ENCODE results near the gene ACOX3. TPM values are rescaled to one million over a fixed set of nuclear protein-coding genes. Genes with fewer than 3 reads are reported as not detected.
"Not testable (repeated sequence)": the region's sequence is repeated elsewhere in the genome, so short reads cannot be mapped to it uniquely, and the experiment has no call there.

ACOX3 gene
- total RNA-seq, 1 donor from 2014 or later: 12.2 TPM

DNA sequence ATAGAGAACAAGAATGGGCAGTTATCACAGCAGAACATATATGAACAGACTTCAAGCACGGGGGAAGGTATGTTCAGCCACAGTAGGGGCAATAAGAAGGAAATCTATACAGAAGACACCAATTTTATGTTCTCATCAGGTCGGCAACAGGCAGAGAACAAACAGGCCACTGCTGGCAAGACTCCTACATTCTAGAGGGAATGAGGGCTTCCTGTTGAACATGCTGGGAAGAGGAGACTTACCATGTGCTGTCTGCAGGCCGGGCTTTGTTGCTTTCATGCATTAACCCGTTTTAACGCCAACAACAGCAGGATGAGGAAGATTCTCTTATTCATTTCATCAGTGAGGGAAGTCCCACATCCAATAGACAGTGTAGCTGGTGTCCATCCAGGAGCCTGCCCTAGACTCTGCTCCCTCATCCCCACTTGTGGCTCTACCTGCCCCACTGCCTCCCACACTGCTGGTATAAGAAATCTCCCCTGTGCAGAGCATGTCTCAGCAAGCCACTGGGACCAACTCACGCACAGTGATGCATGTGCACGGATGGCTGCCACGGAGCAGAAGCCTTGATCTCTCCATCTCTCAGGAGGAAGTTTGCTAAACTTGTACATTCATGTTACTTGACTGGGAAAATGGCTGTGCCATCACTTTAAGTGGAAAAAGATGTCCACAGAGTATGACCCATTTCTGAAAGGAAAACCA is 84.5 kb downstream of the ACOX3 start:
- intact Hi-C loops (cut with micrococcal nuclease): no loop called here

DNA sequence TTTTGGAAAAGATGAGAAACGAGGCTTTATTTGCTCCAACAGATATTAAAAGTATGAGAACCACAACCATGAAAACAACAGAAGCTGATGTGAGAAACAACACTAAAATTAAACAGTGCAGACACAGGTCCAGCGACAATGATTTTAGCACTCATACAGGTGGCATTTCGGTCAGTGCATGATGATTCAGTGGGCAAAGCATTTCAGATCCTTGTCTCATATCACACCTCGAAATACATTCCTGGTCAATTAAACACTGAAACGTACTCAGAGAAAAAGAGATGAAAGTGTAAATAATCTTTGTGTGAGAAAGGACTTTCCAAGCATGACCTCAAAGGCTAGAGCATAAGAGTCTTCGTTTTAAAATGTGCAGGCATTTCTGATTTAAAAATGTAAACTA is 85.2 kb downstream of the ACOX3 start:
- intact Hi-C loops (cut with micrococcal nuclease): no loop called here

DNA sequence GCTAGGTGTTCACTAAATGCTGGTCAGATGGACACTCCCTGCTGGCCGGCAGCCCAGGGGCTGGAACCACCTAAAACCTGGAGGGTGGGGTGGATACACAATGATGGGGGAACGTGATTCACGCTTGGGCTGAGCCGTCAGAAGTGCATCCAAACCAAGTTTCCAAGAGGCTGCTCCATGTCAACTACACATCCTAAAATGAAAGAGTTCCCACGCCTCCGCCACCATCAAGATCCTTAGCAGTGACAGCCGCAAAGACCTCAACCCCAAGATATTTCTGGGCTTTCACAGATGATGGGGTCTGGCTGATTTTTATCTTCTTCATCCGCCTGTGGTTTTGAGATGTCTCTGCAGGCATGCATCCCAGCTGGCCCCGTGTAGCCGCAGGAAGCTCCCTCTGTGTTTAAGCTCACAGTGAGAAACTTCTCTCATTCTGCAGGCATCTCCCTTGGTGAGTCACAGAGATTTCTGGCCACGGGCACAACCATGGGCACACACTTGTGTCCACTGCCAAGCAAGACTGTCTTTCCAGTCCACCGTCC is 86.5 kb downstream of the ACOX3 start:
- intact Hi-C loops (cut with micrococcal nuclease): no loop called here

DNA sequence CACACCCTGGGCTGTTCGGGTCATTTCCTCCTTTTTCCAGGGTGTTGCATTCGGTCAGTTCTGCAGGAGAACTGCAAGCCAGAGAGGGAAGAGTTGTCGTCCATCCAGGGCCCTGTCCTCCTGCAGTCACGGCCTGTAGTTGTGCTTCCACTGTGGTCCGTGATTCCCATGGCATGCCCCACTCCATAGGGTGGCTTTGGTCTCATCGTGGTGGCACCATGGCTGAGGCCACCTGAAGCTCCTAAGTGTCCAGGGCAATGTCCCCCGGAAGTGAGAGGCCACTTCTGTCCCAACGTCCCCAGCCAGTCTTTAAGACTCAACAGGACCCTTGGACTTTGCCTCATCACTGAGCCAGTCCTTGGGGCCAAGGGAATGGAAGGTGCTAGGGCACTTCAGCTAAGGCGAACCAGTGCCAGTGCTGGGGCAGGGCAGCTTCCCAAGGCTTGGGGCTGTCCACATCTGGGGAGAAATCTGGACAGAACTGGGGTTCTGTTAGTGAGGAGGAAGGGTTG is 87.3 kb downstream of the ACOX3 start:
- intact Hi-C loops (cut with micrococcal nuclease): no loop called here

DNA sequence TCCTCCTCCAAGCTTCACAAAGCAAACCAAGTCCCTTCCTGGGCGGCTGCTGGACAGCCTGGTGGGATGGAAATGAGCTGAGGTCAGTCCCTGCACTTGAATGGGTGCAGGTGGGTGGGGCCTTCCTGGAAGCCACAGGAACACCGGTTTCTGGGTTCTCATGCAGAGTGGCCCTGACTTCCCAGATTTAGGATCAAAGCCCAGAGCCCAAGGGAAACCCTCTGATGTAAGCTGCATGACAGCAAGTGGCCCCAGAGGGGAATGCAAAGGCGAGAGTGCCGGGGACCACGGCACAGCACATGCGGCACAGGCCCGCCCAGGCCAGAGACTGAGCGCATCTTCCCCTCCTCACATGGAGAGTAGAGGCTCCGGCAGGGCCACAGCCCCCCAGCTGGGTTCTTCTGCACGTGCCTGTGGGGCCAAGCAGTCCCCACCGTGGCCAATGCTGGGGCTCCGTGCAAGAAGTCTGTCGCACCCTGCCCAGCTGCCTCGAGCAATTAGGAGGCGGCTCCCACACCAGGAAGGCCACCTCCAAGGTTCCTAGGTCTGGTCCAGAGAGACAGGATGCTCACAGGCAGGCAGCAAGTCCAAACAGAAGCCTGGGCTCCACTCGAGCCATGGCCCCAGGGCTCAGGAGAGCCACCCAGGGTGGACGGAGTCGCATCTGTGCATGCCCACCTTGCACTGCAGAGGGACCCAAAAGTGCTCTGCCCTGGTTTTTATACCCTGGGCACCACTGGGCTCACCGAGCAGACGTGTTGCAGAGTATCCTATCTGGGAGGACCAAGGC is 88.0 kb downstream of the ACOX3 start:
- intact Hi-C loops (cut with micrococcal nuclease): no loop called here

DNA sequence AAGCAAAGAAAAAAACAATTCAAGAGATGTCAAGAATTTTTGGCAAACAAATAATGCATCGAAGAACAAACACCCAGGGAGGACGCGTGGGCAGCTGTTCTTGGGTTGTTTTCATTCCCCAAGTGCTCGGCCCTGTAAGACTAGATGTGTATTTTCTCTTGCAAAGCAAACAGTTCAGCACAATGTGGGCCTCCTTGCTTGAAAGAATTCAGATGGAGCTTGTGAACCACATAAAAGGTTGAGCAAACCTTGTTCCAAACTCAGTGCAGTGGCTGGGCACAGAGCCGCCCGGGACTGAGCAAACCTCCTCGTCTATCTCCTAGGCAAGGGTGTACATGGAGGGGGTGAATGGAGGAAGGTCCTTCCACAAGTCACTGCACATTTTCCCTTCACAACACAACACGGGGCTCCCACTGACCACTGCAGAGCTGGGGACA is 88.6 kb downstream of the ACOX3 start:
- intact Hi-C loops (cut with micrococcal nuclease): no loop called here

DNA sequence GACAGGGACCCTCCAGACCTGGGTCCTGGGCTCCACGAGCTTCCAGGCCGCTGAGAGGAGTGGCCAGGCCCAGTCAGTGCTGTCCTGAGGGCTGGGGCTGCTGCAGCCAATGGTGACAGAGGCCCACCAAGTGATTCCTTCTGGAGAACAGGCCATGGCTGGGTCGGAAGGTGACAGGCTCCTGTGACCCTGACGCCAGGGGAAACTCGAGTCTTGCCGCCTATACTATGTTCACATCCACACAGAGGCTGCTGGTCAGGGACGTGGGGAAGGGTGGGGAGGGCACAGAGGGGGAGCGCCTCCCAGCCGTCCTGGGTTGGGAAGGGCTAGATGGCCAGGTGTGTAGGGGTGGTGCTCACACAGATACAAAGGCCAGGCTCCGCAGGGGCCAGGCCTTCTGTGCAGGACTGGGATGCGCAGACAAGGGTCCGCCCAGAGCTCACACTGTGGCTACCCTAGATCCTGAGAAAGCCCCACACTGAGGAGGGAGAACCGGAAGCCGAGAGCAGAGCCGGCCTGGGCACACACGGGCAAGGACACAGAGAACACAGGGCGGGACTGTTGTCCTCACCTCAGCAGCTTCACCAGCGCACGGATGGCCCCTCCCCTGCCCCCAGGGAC is 89.6 kb downstream of the ACOX3 start:
- intact Hi-C loops (cut with micrococcal nuclease): no loop called here

DNA sequence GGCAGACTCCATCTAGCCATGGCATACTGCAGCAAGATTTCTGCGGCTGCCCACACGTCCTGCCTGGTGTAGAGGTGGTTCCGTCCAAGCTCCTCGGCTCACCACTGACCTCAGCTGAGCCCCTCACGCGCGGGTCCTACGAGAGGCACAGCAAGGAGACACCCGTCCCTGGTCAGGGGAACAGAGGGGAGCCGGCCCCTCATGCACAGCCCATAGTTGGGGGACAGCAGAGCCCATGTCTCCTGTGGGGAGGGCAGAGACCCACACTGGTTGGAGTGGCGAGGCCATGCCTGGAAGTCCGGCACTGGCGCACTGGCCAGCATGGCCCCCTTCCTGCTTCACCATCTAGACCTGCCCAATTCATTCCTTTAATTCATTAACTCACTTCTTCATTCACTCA is 90.2 kb downstream of the ACOX3 start:
- intact Hi-C loops (cut with micrococcal nuclease): no loop called here

DNA sequence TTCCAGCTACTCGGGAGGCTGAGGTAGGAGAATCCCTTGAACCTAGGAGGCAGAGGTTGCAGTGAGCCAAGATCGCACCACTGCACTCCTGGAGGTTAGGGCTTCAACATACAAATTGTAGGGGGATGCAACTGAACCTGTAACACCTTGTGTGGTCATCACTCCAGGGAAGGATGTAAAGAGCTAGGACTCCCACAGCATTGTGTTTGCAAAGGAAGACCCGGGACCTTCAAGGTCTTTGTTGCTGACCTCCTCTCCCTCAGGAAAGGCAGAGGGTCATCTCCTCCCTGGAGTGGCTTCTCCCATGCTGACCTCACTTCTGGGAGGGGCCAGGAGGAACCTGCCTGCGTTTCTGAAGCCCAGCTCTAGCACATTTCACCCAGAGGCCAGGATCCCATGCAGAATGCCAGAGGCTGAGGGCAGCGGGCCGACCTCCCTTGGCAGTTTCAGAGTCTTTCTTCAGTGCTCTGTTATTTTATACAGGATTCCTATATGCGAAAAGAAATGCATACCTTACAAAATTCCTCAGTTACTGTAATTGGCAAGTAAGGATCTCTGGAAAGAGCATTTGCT is 90.8 kb downstream of the ACOX3 start:
- intact Hi-C loops (cut with micrococcal nuclease): no loop called here

DNA sequence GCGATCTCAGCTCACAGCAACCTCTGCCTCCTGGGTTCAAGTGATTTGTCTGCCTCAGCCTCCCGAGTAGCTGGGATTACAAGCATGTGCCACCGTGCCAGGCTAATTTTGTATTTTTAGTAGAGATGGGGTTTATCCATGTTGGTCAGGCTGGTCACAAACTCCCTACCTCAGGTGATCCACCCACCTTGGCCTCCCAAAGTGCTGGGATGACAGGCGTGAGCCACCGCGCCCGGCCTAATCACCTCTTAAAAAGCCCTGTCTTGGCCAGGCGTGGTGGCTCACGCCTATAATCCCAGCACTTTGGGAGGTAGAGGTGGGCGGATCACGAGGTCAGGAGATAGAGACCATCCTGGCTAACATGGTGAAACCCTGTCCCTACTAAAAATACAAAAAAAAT is 91.3 kb downstream of the ACOX3 start:
- intact Hi-C loops (cut with micrococcal nuclease): not testable (repeated sequence)

DNA sequence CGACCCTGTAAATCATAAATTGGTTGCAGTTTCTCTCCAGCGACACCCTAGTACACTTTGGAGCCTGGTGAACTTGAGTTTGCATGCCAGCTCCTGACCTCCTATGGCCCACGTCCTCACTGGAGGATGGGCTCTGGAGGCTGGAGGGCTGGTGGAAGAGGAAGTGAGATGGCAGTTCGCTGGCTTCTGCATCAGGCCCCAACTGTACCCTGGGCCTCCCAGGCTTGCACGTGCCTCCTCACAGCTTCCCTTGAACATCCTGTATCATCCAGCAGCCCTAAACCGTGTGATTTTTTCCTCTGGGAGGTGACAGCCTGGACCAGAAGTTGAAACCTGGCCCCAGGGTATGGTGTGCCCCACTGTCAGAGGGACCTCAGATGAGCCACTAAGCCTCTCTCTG is 92.5 kb downstream of the ACOX3 start:
- intact Hi-C loops (cut with micrococcal nuclease): no loop called here

DNA sequence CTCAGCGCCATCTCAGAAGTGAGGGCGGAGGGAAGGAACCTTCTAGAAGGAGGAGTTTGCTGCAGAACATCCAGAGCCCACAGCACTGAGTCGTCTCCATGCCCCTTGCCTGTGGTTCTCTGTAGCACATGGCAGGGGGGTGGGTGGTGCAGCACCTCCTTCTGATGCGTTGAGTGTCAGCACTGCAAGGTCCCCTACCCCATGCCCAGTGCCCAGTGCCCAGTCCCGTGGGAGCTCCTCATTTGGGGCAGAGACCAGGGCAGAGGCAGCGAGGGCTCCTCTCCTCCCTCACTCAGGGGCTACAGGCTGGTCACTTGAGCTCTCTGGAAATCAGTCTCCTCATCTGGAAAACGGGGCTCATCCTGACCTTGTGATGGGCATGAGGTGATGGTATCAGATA is 92.9 kb downstream of the ACOX3 start:
- intact Hi-C loops (cut with micrococcal nuclease): no loop called here

DNA sequence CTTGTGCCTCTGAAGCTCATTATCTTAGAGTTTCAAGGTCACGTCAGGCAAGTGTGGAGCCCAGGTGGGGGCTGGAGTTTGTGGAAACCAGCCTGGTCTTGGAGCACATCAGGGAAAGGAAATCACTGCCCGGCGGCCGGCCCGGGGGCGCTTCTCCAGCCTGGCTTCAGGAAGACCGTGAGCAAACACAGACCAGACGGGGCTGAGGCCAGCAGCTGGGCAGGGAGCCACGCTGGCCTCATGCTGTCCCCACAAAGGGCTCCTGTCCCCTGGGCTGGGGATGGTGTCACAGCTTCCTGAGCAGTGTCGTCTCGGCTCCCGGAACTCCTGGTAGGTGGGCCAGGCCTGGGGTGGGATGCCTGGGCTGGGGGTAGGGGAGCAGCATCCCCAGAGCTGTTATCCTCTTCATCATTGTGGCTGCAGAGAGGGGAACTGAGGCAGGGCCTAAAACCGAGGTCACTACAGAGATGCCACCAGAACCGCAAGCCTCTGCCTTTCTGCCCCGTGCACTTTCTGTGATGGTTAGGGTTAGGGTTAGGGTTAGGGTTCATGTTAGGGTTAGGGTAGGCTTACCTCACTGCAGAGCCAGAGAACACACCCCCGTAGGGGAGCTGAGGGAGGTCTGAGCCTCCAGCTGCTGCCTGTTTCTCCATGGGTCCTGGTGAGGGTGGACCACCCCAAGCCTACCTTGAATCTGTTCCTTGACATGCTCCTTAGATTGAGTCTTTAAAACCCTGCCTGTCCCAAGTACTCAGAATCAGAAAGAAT is 93.5 kb downstream of the ACOX3 start:
- intact Hi-C loops (cut with micrococcal nuclease): no loop called here

DNA sequence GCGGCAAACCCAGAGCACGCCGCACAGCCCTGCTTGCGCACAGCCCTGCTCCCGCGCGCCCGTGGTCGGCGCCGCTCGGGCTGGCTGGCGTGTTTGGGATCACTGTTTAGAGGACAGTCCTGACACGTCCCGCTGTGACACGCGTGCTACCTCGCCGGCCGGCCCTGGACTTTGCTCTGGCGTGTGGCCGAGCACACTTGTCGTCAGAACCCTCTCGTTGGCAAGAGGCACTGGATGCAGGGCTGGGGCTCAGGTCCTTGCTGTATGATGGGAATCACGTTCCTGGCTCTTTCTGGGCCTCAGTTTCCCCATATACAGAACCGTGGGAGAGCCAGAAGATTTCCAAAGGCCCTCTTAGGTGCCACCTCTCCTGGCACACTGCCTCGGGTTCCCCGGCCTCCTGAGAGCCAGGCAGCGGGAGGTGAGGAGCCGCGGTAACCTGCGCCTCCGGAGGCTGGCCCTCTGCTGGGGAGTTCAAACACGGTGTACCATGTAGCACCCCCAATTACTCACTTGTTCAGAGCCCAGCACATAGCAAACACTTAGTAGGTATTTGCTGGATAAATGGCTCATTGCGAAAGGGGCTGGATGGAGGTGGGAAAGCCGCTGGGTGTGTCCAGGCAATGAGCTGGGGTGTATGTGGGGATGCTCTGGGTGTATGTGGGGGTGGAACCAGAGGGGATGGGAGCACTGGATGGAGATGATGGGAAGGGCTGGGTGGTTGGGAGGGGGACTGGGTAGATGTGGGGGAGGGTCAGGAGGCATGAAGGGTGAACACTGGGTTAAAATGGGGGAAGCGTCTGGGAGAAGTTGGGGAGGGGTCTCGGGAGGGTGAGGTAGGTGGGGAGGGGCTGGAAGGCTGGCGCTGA is 94.3 kb downstream of the ACOX3 start:
- intact Hi-C loops (cut with micrococcal nuclease): no loop called here

DNA sequence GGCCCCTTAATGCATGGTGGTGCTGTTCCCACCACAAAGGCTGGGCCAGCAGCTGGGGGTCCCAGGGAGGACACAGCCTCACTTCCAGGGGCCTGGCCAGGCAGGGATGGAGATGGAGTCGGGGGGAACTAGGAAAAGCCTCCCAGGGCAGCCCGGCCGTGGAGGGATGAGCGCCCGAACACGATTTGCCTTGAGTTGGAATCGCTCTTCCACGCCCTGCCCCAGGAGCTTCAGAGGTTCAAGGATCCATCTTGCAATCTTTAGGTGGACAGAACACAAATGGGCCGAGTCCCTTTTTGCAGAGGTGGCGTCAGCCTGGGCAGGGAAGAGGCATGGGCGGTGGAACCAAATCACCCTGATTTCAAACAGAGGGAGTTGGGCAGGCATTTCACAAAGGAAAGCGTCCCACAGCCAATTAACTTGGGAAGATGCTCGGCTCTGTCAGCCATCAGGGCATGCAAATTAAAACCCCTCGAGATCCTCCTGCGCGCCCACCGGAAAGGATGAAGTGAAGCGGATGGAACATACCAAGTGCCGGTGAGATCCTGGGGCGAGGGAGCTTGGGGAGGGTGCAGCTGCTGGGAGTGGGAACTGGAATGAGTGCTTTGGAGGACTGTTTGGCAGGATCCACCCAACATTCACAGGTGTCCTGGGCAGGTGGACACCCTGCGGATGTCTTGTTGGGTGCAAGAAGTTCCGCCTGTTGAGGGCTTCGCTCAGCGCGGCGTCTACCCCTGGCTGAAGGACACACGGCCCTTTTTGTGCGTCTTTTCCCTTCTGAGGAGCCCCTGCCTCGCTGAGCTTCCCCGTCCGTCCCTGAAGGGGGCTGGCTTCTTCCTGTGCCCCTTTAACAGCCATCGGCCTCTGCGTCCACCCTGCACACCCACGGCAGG is 95.2 kb downstream of the ACOX3 start:
- intact Hi-C loops (cut with micrococcal nuclease): no loop called here

DNA sequence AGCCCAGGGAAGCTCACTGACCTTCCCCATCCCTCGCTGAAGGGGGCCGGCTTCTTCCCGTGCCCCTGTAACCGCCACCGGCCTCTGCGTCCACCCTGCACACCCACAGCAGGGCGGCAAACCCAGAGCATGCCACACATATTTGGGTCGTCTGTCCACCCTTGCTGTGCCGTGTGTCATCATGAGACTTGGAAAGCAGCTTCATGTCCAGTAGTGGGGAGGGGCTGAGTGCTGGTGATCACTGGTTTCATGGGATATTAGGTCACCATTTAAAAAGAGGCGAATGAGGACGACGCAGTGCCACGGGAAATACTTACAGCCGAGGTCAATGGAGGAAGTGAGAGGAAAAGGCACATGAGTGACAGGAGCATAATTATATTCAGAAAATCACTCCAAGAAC is 96.1 kb downstream of the ACOX3 start:
- intact Hi-C loops (cut with micrococcal nuclease): no loop called here

DNA sequence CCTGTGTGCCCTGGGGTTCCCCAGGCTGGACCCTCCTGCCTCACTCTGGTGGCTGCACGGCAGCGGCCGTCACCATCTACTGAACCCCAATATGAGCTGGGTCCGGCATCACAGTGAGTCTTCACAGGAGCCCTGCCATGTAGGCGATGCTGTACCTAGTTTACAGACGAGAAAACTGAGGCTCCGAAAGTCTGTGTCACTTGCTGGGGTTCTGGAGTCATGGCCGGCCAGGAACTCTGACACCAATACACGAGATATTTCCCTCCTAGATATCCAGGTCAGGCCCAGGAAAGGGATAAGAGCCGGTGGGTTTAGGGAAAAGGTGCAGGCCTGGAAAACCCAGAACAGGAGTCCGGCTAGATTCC is 96.6 kb downstream of the ACOX3 start:
- intact Hi-C loops (cut with micrococcal nuclease): no loop called here

DNA sequence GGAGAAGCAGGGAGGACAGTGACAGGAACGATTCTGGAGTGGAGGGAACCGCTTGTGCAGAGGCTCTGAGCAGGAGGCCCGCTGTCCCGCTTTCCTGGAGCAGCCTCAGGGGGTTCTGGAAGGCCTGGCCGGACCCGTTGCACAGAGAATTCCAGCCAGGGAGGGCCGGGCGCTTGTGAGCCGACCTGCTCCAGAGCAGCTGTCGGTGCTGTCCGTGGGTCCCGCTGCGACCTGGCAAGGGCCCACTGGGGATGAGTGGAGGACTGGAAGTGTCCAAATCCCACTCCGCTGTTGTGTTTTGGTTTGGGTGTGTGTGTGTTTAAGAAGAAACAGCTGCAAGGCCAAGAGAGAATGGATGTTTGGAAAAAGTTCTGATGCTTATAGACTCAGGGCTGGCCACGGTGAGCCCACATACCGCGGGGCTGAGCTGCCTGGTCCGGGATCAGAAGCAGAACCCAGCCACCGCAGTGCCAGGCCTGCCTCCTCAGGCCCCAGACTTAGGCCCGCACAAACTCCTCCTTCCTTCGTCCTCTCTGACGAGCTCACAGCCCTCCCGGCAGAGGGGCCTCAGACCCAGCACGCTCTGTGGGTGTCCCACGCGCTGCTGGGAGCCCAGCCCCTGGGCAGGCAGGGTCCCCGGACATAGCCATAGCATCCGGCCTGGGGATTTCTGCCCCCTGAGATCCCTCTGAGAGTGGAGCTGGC is 97.1 kb downstream of the ACOX3 start:
- intact Hi-C loops (cut with micrococcal nuclease): no loop called here

Data from T-helper 2 cell treated with Interferon-gamma antibody and Interleukin-4, amounts not matched to agents 100 ng/mL and 5 ng/mL, for 36 hours (primary cell).